Measurements from ENCODE around the gene PBX3.

DNA sequence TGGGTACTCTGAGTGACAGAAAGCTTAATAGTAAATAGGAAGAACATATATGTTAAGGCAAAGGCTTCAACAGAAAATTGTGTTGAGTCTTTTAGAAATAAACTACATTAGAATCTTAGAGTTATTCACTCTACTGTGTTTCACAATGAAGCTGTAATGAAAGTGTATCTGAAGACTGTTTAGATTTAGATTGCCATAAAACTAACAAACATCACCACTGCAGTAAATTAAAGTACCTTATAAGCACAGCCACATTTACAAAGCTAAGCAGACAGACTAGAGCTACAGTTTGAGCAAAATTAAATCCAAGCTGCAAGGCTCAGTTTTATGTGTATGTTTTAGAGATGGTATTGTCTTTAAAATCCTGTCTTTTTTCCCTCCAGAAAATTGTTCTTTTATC lies 172.4 kb downstream of the PBX3 start:
- no peak for TF ChIP-seq CTCF (IDR thresholded peaks at IDR 0.05; ENCODE audit: insufficient read depth, low read length, poor library complexity, severe bottlenecking)
- TF ChIP-seq EZH2phosphoT487 (conservative IDR thresholded peaks at IDR 0.05; ENCODE audit: low read length): no peak
